ENCODE results near the gene IL24. TPM values are rescaled to one million over a fixed set of nuclear protein-coding genes. Genes with fewer than 3 reads are reported as not detected.

Gene IL24
- total and polyA plus RNA-seq, 10 of the 15 experiments (the other 5 are each of a cell fraction or from before 2014, with no cell fraction given), result 0.05 to 19.8 (median 0.35) TPM; not detected in 1

GRCh38 chr1:206921772-206922265 is 24.6 kb downstream of the IL24 start, which contains the start of gene FCMR (continued):
- TF ChIP-seq CUX1 (IDR thresholded peaks at IDR 0.05; ENCODE audit: insufficient replicate concordance, low read depth, low read length) (no peak), MTA3 (IDR thresholded peaks at IDR 0.05; ENCODE audit: borderline replicate concordance, low read length) (no peak), RELA (IDR thresholded peaks at IDR 0.05; ENCODE audit: borderline replicate concordance, partially characterized antibody) (no peak), PBX3 (IDR thresholded peaks at IDR 0.05; ENCODE audit: insufficient replicate concordance, low read depth, low read length) (no peak), EED (IDR thresholded peaks at IDR 0.05; ENCODE audit: low read depth) (peak; percentile 71), FOS (IDR thresholded peaks at IDR 0.05; ENCODE audit: borderline replicate concordance, extremely low read depth, insufficient read length) (no peak), CREB1 (IDR thresholded peaks at IDR 0.05; ENCODE audit: low read depth) (no peak), E2F8 (IDR thresholded peaks at IDR 0.05; ENCODE audit: low read depth, partially characterized antibody) (peak; percentile 70), USF1 (IDR thresholded peaks at IDR 0.05; ENCODE audit: borderline replicate concordance, extremely low read length, insufficient read depth, low read depth, low read length) (no peak), KDM1A (IDR thresholded peaks at IDR 0.05; ENCODE audit: borderline replicate concordance) (no peak), ZNF384 (IDR thresholded peaks at IDR 0.05; ENCODE audit: borderline replicate concordance, low read depth, low read length) (no peak), RELB (IDR thresholded peaks at IDR 0.05; ENCODE audit: low read depth) (peak; percentile 60), EGR1 (IDR thresholded peaks at IDR 0.05; ENCODE audit: borderline replicate concordance in 1 of 2, low read depth in 2 of 2, low read length in 2 of 2) (no peak), IKZF2 (IDR thresholded peaks at IDR 0.05) (peak; percentile 77 to 83), MEF2A (IDR thresholded peaks at IDR 0.05; ENCODE audit: insufficient read depth, low read depth, low read length) (peak; percentile 56; the same call in 1 of the 2 replicates)
